Measurements from ENCODE around the gene ALOX15. TPM values are rescaled to one million over a fixed set of nuclear protein-coding genes. Genes with fewer than 3 reads are reported as not detected.

ALOX15 gene
- total and polyA plus RNA-seq, 9 donors, result 0.07 to 4.1 (median 0.38) TPM; not detected in 3

- H3K36me3 ChIP-seq, result no peaks in the 10 kb centered on the region
- TF ChIP-seq CTCF (IDR thresholded peaks at IDR 0.05) (no peak), EP300 (IDR thresholded peaks at IDR 0.05) (no peak), POLR2A (IDR thresholded peaks at IDR 0.05) (no peak)
- no peak for DNase-seq
- no peaks in the 10 kb centered on the region for H3K27me3 ChIP-seq
- H3K9me3 ChIP-seq, result no peaks in the 10 kb centered on the region
- intact Hi-C loops (cut with DNase I), result loop anchor here in 1 of 4 donors (5.0 kb wide), 1 partner anchor 33 kb away; no protein-coding TSS in a partner anchor
- no peak overlapping the region for H3K4me3 ChIP-seq
- 95 to 99% (median 96%) methylated on average over 5 of the region's 5 CpGs for WGBS, 3 donors
- no peak overlapping the region for H3K27ac ChIP-seq
- H3K4me1 ChIP-seq (ENCODE audit: insufficient read depth), result peaks cover 11% of the 10 kb centered on the region
These were observed 31.3 kb downstream of the ALOX15 start for GRCh38 chr17:4610162-4610561.

- Histone ChIP-seq H3K4me3 (no peak overlapping the region), H3K27me3 (no peaks in the 10 kb centered on the region), H3K36me3 (no peaks in the 10 kb centered on the region), H3K27ac (no peak overlapping the region), H3K4me1 (ENCODE audit: insufficient read depth) (peaks cover 14% of the 10 kb centered on the region), H3K9me3 (no peaks in the 10 kb centered on the region)
- no peak for DNase-seq
- 86 to 93% (median 91%) methylated on average over 7 of the region's 7 CpGs for WGBS, 3 donors
- TF ChIP-seq POLR2A (IDR thresholded peaks at IDR 0.05) (no peak), CTCF (IDR thresholded peaks at IDR 0.05) (no peak), EP300 (IDR thresholded peaks at IDR 0.05) (no peak)
- intact Hi-C loops (cut with DNase I), result loop anchor here in 1 of 4 donors (5.0 kb wide), 1 partner anchor 32 kb away; no protein-coding TSS in a partner anchor
These were observed 31.7 kb downstream of the ALOX15 start for GRCh38 chr17:4609761-4610160.

GRCh38 chr17:4607773-4608187, 33.7 kb downstream of the ALOX15 start:
- intact Hi-C loops (cut with DNase I), result no loop called here
- TF ChIP-seq POLR2A (IDR thresholded peaks at IDR 0.05), result no peak
- TF ChIP-seq CTCF (IDR thresholded peaks at IDR 0.05), result no peak
- no peak for TF ChIP-seq EP300 (IDR thresholded peaks at IDR 0.05)
- H3K27me3 ChIP-seq, result no peaks in the 10 kb centered on the region
- H3K4me1 ChIP-seq (ENCODE audit: insufficient read depth), result peaks cover 15% of the 10 kb centered on the region
- peak overlapping the region; percentile 63 to 86 for H3K27ac ChIP-seq
- no peaks in the 10 kb centered on the region for H3K9me3 ChIP-seq
- WGBS, 3 donors, result 1 to 2% (median 2%) methylated on average over 9 of the region's 9 CpGs
- peak; percentile 82 to 93 (median 90) for DNase-seq
- no peaks in the 10 kb centered on the region for H3K36me3 ChIP-seq
- H3K4me3 ChIP-seq, result no peak overlapping the region

GRCh38 chr17:4607261-4607741, 34.2 kb downstream of the ALOX15 start:
- intact Hi-C loops (cut with DNase I), result no loop called here

More at GRCh38 chr17:4607261-4607741, 34.2 kb downstream of the ALOX15 start:
- Histone ChIP-seq H3K36me3 (no peaks in the 10 kb centered on the region), H3K4me3 (no peak overlapping the region), H3K27ac (peak overlapping the region; percentile 63 to 86), H3K9me3 (no peaks in the 10 kb centered on the region), H3K27me3 (no peaks in the 10 kb centered on the region), H3K4me1 (ENCODE audit: insufficient read depth) (peaks cover 15% of the 10 kb centered on the region)
- 43 to 50% (median 43%) methylated on average over 25 of the region's 25 CpGs for whole genome bisulfite sequencing, 3 donors
- DNase-seq, result peak; percentile 54 to 74 (median 60)
- TF ChIP-seq POLR2A (IDR thresholded peaks at IDR 0.05) (no peak), CTCF (IDR thresholded peaks at IDR 0.05) (no peak), EP300 (IDR thresholded peaks at IDR 0.05) (no peak)

All from ovary (tissue), 9 donors.